HG02798 (cell line): ENCODE data around the gene ADI1.
"Not testable (repeated sequence)": the region's sequence is repeated elsewhere in the genome, so short reads cannot be mapped to it uniquely, and the experiment has no call there.

Source experiments
- ATAC-seq: cut with Tn5 transposase; IDR thresholded peaks from one replicate; pipeline ENCODE4 v1.9.1; 2021; ENCODE audit warnings: mild to moderate bottlenecking; ENCODE audit not compliant: unreplicated experiment, poor library complexity

ADI1 gene

DNA sequence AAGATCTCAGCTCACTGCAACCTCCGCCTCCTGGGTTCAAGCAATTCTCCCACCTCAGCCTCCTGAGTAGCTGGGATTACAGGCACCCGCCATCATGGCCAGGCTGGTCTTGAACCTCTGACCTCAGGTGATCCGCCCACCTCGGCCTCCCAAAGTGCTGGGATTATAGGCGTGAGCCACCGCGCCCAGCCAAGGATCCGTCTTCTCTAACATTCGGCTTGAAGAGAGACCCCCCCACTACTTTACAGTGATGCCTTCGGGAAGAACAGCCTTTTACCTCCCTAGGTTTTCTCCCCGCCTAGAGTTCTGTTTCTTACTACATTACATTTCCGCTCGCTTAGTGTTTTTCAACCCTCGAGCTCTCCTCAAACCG lies 22.6 kb downstream of the ADI1 start:
- not testable (repeated sequence) for ATAC-seq

DNA sequence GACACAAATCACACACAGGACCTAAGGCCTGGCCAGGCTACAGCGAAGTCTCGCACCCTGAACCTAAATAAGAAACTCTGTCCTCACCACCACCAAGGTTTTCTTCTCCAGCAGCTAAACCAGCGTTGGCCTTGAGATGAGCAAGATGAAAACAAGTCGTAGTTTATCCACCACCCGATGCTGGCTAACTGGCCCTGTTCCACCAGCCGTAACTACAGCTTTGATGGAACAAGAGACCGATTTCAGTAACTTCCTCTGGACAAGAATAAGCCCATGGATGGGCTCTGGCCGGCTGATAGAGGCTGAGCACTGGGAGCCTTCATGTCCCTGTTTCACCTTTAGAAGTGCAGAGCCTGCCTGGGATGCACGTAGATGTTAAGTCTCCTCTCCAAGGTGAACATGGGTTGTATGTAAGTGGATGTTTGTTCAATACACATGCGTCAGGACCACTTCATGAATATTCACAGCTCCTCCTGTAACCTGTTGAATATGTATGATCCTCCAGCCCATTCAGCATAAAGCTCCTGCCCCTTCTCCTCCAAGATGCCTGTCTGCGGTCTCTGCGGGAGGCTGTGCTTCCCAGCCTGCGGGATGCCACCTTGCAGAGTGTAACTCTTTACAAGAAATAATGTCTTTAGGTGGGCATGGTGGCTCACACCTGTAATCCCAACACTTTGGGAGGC lies 24.2 kb downstream of the ADI1 start:
- no peak for ATAC-seq

DNA sequence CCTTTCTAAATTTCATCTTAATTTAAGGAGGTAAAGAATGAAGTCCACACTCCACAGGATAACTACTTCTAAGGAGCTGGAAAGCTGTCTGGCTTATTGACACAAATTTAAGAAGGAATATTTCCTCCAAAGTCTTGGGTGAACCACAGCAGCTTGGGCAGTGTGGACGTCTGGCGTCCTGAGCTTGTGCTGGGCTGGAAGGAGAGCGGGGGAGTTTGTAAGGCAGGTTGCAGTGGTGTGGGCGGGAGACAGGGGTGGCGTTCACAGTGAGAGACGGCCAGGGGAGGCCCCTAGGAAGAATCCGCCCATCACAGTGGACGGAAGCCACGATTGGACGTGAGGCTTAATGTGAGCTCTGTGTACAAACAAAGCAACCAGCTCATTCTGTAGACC lies 25.7 kb downstream of the ADI1 start:
- ATAC-seq, result no peak

DNA sequence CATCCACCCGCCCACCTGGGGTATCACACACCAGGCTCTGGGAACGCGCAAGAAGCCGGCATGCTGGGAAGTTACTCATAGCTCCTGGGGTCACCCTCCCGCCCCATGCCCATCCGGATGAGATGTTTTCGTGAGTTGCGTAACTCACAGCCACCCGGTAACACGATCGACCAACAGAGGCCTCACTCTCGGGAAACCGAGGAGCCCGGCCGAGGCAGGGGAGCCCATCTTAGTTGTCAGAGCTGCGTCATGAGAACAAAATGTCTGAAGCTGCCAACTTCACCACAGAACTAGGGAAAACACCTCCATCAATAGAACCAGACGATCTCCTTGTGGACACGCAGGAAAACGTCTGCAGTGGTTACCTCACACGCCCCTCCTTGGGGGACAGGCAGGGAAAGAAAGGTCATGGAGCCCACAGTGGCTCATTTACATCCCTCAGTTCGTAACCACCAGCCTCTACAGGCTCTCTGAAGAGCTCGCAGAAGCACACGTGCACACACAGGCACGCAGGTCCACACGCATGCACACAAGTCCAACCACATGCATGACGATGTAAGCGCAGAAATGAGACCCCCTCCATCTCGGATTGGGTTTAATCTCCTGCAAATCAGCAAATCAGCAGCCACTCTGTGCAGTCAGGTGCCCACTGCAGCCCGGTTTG lies 26.2 kb downstream of the ADI1 start:
- ATAC-seq, result no peak

DNA sequence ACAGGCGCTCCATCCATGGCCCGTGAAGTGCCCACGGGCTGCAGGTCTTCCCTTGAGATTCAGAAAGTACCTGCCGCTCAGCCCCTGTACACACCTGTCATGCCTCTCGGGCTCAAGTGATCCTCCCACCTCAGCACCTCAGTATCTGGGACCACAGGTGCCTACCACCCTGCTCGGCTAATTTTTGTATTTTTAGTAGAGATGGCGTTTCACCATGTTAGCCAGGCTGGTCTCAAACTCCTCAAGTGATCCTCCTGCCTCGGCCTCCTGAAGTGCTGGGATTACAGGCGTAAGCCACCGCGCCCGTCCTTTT lies 26.9 kb downstream of the ADI1 start:
- not testable (repeated sequence) for ATAC-seq

DNA sequence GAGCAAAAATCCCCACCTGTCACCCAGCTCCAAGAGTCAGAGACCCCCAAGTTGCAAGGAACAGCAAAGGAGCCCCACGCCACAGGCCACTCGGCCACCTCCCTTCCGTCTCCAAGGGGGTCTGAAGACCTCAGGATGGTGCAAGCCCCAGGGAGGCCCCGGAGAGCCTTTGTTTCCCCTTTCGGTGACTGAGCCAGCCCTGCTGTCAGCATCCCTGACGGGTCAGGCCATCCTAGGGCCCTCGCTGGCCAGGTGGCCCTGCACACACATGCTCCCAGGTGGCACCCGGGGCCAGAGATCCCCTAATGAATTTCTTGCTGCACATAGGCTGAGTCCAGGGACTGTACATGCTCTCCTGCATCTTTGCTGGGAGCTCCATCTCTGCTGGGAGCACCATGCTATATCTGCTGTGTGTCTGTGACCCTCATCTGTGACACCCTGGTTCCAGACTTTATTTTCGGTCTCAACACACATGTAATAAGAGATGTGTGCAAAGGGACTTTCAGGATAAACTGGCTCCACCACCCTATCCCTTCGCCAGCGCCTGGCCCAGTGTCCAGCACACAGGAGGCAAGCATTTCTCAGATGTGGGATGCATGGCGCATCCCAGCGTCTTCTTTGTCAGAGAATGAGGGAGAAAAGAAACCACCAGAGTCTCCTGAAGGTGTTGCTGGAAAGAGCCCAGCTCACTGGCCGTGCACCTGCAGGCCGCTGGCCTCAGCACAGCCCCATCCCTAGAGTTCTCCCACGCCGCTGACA lies 27.4 kb downstream of the ADI1 start:
- no peak for ATAC-seq

DNA sequence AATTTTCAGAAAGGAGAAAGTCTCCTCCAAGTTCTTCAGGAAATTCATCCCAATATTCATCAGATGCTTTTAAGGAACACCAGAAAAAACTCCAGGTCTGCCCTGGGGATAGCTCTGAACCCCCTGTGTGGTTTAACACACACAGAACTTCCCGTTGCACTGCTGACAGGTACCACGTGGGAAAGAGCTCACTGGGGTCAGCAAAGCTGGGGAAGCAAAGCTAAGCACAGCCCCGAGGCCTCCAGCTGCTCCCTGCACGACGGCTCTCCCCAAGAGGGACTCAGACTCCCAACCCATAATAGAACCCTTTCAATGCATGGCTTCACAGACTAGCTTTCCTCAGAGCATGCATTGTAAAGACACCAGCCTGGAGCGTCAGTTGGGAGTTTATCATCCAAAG lies 28.0 kb downstream of the ADI1 start:
- no peak for ATAC-seq

DNA sequence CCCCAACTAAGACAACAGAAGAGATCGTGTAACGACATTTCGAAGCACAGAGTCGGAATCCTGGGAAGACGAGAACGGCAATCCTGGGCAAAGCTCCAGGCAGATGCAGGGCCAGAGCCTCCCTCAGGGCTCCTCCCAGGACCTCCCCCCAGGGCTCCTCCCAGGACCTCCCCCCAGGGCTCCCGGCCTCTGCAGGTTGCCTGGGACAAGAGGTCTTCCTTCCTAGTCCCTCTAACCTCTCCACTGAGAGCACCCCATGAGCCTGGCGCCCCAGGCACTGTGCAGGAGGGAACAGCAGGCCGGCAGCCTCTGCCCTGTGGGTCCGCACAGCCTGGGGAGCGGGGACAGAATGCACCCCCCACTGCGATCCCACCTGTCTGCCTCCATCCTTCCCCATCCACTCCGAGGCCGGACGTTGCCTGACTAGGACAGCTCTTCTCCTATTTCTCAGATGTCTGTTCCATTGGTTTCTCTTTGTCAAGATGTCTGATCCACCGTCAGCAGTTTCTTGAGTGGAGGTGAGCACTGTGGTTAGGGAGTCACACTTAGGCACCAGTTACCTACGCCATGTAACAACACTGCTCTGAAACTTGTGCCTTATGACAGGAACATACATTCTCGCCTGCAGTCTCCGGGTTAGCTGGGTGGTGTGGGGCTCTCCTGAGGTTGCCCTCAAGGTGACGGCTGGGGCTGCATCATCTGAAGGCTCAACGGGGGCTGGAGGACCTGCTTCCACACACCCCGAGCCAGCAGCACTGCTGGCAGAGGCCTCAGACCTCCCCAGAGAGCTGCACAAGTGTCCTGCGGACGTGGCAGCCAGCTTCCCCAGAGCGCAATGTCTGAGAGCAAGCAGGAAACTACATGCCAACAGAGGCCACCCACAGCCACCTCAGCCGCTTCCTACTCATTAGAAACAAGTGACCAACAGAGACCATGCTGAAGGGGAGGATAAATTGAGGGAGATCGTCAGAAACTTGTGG lies 28.9 kb downstream of the ADI1 start:
- ATAC-seq, result no peak

DNA sequence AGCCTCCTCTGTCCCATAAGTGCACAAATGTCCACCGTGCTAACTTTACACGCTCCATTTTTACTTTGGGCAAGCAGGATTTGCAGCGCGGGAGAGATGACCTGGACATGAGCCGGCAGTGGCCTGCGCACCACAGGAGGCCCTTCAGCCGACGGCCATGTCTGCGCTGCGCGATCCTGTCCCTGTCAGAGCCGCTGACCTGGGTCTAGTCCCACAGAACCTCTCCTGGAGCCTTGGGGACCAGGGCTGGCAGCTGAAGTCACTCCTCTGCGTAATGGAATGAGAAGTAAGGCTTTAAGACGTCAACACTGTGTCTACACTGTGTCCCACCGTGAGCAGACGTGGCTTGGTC lies 29.6 kb downstream of the ADI1 start:
- ATAC-seq, result no peak

DNA sequence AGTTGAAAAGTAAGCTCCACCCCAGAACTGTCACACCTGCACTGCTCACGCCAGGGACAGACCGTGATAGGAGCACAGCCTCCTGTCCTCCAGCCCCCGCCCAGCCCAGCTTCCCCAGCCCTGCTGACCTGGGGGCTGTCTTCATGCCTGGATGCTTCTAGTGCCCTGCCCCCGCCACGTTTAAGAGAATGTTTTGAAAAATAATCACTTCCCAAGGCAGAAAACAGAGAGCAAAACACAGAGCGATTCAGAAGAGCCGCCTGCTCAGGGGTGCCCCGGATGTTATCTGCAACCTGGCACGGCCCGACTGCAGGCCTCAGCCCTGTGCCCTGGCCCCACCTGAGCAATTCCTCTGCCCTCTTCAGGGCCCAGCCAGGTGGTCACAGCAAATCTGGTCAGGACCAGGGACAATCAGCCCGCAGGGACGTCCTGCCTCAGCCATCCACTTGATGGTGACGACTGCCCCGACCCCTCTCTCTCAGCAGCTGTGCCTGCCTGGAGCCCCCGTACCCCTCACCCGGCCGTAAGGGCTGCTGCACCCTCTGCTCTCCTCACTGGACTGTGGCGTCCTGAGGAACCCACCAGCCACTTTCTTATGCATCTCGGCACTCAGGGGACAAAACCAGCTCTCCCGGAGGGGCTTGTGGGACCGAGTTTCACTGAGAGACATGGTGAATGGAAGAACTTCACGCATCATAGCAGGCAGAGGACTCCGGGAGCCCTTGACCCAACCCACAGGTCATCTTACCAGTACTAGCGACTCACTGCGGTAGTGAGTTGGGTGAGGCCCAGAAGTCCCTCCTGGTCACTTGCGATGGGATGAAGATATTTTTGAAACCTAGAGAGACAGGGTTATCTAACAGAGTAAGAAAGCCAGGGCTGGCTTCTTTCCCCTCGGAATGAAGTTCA lies 30.2 kb downstream of the ADI1 start:
- ATAC-seq, result no peak

DNA sequence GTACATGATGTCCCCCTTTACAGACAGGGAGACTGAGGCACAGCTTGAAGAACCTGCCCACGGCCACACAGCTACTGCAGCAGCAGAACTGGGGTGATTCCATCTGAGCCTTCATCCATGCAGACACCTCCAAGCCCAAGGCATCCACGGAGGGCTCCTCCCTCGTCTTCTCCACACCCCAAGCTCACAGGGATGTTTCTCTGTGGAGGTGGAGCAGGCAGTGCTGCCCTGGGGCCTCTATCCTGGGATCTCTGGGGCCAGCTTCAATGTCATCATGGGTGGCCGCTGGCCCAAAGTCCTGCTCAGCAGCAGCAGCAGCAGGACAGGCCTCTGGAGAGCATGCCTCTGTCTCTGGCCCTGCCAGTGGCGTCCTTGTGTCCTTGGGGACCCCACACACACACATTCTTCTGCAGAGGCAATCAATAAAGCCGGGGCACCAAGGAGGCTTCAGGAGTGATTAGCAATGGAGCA lies 31.2 kb downstream of the ADI1 start:
- no peak for ATAC-seq

DNA sequence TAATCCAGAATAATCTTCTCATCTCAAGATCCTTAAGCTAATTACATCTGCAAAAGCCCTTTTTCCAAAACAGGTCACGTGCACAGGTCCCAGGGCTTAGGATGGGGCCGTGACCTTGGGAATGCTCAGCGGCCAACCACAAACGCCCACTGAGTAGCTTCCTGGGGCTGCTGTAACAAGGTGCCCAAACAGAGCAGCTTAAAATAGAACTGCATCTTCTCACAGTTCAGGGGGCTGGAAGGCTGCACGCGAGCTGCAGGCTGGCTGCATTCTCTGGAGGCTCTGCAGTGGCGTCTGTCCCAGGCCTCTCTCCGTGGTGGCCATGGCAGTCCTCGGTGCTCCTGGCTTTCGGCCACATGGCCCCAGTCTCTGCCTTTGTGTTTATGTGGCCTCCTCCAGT lies 31.9 kb downstream of the ADI1 start:
- no peak for ATAC-seq

DNA sequence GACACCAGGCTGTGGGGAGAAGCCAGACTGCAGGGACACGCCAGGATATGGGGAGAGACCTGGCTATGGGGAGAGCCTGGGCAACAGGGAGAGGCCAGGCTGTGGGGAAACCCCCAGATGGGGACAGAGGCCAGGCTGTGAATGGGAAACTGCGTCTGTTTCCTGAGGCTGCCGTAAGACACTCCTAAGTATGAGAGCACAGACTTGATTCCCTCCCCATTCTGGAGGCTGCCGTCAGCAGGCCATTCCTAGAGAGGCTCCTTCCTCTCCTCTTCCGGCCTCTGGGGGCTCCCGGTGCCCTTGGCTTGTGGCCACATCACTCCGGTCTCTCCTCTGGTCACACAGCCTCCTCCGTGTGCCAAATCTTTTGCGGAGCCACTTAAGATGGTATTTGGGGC lies 32.3 kb downstream of the ADI1 start:
- ATAC-seq, result no peak

DNA sequence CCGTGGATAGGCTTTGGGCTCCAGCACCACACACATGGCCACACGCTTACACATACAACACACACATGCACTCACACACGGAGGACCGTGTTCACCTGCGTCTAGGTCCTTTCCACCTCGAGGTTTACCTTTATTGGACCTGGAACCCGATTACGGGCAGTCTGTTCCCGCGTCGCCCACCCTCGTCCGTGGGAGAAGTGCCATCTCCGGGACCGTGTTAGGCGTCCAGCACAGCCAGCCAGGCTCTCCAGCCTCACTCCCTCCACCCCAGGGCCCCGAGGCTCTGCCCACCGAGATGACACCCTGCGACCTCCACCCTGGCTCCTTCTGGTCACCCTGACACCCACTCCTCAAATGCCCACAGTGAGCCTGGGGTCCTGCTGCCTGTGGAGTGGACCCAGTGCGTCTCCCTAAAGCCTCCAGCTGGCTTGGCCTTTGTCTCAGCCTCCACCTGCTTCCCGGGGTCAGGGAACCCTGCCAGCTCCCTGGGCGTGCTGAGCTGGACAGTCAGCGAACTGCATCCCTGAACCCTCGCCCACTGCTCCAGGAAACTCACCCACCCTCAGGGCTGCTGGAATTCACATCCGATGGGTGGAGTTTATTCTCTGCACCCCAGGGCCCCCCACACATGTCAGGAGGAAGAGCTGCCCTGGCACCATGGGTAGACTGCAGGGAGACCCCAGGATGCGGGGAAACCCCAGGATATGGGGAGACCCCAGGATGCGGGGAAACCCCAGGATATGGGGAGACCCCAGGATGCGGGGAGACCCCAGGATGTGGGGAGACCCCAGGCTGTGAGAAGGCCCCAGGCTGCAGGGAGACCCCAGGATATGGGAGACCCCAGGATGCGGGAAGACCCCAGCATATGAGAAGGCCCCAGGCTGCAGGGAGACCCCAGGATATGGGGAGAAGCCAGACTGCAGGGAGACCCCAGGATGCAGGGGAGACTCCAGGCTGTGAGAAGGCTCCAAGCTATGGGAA lies 33.0 kb downstream of the ADI1 start:
- ATAC-seq, result no peak

DNA sequence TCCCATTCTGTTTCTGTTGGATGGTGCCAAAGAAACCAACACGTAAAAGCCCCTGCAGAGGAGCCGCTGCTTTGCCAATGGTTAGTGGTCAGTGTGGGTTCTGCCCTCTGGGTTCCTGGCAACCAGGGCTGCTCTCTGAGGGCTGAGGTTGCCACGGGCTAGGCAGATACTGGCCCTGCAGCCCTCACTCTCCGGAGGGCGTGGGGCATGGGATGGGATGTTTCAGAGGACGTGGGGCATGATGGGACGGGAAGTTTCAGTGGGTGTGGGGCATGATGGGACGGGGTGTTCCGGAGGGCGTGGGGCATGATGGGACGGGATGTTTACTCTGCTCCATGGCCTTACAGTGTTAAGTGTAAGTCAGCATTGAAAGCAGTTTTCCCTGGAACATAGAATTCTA lies 34.2 kb downstream of the ADI1 start:
- ATAC-seq, result no peak

DNA sequence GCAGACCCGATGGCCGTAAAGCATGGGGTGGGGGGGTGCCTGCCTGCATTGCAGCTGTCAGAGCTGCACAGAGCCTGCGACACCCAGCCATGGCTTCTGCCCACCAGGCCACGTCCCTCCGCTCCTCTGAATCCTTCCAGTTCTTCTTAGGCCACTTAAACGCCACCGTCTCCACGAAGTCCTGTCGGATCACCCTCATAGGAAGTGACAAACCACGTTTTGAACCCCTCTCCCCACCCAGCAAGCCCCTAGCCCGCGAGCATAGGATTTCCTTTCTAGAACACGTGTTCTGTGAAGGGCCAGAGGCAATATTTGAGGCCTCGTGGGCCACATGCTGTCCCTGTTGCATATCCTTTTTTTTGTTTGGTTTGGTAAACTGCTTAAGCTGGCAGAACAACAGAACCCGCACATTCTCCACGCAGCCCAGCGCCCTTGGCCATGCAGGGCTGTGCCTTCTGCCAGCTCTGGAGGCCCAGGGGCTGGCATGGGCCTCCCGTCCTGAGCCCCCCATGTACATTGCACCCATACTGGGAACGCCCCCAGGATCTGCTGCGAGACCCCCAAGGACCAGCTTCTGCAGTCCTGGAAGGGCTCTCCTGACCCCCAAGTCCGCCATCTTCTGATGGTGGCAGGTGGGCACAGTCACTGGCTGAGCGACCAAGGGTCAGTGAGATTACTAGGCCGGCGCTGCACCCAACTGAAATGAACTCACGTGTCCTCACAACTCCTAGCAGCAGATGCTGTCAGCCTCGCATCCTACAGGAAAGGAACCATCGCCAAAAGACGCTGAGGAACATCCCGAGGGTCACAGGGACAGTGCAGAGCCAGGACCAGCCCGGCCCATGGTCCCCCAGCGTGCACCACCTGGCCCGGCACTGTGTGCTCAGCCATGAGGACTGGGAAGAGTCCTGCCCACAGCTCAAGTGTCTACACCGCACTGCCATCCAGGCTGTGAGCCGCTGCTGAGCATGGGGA lies 35.1 kb downstream of the ADI1 start:
- ATAC-seq, result no peak

DNA sequence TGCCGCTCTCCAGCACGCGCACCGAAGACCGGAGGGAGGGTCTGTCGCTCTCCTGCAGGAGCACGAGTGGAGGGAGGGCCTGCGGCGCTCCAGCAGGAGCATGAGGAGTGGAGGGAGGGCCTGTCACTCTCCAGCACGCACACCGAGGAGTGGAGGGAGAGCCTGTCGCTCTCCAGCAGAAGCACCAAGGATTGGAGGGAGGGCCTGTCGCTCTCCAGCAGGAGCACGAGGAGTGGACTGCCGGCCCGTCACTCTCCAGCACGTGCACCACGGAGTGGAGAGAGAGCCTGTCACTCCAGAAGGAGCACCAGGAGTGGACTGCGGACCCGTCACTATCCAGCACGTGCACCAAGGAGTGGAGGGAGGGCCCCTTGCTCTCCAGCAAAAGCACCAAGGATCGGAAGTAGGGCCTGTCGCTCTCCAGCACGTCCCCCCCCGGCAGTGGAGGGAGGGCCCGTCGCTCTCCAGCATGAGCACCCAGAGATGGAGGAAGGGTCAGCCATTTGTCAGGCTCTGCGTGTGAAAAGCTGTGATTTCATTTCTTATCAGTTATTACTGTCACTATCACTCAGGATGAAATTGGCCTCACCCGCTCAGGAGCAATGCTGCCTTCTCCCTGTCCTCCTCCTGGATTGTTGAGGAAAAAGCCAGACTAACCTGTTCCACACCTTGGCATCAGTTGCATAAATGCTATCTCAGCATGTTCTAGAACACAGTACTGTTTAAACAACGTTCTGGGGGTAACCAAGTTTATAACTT lies 35.9 kb downstream of the ADI1 start:
- ATAC-seq, result no peak
